Measurements from ENCODE around the gene RGS17.

The RGS17 gene

DNA sequence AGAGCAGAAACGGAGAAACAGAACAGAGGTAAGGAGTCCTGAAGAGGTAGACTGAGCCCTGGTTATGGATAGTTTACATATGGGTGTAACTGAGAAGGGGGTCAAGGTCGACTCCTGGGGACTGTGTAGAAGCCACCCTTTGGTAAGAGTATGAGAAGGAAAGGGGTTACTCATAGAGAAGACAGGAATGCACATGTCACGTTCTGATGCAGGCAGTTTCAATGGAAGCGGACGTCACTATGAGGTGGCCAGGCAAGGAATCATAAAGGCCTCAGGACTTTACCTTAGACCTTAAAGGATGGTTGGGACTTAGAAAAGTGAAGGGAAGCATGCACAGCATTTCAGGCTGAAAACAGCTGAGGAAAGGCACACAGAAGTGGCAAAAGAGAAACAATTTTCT, 25.1 kb downstream of the RGS17 start:
- TF ChIP-seq, protein P1, sequence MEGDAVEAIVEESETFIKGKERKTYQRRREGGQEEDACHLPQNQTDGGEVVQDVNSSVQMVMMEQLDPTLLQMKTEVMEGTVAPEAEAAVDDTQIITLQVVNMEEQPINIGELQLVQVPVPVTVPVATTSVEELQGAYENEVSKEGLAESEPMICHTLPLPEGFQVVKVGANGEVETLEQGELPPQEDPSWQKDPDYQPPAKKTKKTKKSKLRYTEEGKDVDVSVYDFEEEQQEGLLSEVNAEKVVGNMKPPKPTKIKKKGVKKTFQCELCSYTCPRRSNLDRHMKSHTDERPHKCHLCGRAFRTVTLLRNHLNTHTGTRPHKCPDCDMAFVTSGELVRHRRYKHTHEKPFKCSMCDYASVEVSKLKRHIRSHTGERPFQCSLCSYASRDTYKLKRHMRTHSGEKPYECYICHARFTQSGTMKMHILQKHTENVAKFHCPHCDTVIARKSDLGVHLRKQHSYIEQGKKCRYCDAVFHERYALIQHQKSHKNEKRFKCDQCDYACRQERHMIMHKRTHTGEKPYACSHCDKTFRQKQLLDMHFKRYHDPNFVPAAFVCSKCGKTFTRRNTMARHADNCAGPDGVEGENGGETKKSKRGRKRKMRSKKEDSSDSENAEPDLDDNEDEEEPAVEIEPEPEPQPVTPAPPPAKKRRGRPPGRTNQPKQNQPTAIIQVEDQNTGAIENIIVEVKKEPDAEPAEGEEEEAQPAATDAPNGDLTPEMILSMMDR (IDR thresholded peaks at IDR 0.05; ENCODE audit: borderline replicate concordance, insufficient read depth, low read depth, low read length), result no peak
- H3K4me3 ChIP-seq (ENCODE audit: low read depth, low read length), result no peak overlapping the region

DNA sequence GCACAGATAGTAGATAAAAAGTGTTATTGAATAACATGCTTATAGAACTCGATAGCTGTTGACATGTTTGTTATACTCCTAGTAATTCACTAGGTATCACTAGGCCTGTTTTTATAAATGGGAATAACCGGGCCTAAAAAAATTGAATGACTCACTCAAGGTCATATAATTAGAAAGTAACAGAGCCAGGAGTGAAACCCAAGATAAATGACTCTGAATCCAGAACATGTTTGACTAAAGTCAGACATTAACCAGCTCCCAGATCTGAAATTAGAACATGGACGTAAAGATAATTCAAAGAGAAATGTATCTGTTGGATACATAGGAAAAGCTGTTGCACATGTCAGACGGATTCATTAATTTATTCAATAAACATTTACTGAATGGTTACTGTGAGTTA, 26.9 kb downstream of the RGS17 start:
- H3K4me3 ChIP-seq (ENCODE audit: low read depth, low read length), result no peak overlapping the region
- TF ChIP-seq, protein P1 (IDR thresholded peaks at IDR 0.05; ENCODE audit: borderline replicate concordance, insufficient read depth, low read depth, low read length), result no peak

DNA sequence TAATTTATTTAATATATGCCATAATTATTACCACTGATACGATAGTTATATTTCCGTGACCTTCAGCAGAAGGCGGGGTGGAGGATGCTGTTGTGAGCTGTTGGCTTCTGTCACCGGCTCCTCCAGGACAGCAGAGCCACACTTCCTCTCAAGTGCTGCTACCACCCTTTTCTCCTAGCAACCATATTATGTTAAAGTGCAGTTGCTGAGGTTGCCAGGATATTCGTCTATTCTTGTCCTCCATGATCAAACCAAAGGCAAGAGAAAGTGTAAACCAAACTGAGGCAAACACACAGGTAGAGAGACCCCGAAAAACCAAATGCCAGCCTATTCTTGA, 27.8 kb downstream of the RGS17 start:
- TF ChIP-seq, protein P1 (IDR thresholded peaks at IDR 0.05; ENCODE audit: borderline replicate concordance, insufficient read depth, low read depth, low read length), result no peak
- H3K4me3 ChIP-seq (ENCODE audit: low read depth, low read length), result no peak overlapping the region

DNA sequence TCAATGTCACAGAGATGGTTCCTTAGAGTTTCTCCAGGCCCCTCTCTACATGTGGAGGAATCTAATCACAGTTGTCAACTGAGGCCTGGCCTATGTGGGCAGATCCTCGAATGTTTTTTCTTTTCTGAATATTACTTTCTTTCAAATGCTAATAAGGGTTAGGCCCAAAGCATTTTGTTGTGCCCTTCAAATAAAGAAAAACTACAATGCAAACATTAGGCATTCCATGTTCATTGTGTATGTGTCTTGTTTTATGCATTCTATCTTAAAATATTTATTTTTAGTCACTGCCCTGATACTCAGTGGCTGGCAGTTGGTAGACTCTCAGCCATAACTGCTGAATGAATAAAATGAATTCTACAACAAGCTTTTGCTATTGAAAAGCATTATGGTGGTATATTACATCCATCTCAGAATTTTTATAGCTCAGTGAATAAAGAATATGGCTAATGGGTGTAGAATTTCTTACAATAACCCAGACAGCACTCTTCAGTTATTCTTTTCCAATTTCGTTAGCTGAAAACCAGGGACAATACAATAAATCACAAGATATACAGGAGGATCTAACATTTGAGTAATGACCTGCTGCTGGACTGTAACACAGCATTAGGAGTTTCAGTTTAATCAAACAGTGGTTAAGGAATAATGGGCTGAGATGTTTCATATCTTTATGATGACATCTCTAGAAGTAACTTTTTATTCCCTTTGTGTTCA, 28.3 kb downstream of the RGS17 start:
- TF ChIP-seq, protein P1 (IDR thresholded peaks at IDR 0.05; ENCODE audit: borderline replicate concordance, insufficient read depth, low read depth, low read length), result no peak
- H3K4me3 ChIP-seq (ENCODE audit: low read depth, low read length), result no peak overlapping the region

DNA sequence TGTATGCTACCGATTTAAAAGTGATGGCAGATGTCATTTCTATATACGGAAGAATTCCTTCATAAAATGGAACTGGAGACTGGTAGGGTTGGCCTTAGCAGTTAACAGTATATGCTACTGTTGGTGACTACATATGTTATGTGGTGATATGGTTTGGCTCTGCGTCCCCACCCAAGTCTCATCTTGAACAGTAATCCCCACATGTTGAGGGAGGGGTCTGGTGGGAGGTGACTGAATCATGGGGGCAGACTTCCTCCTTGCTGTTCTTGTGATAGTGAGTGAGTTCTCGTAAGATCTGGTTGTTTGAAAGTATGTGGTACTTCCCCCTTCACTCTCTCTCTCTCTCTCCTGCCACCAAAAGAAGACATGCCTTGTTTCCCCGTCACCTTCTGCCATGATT, 29.6 kb downstream of the RGS17 start:
- TF ChIP-seq, protein P1 (IDR thresholded peaks at IDR 0.05; ENCODE audit: borderline replicate concordance, insufficient read depth, low read depth, low read length), result no peak

DNA sequence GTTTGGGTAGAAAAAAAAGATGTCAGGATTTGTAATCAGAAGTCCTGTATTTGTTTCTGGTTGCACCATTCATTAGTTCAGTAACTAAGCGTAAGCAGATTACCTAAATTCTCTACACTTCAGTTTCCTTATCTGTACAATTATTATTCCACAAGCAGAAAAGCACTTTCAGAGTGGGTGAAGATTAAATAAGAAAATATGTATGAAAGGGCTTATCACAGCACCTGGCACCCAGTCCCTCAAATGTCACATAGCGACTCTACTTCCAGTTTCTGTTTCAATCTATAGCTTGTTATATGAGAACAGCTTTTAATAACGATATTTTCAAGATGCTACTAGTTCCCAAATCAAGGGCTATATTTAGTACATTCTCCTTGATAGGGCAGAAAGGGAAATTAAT, 31.4 kb downstream of the RGS17 start:
- H3K4me3 ChIP-seq (ENCODE audit: low read depth, low read length), result no peak overlapping the region
- TF ChIP-seq, protein P1 (IDR thresholded peaks at IDR 0.05; ENCODE audit: borderline replicate concordance, insufficient read depth, low read depth, low read length), result no peak

More for the DNA sequence above, 29.6 kb downstream of the RGS17 start:
- H3K4me3 ChIP-seq (ENCODE audit: low read depth, low read length), result no peak overlapping the region

DNA sequence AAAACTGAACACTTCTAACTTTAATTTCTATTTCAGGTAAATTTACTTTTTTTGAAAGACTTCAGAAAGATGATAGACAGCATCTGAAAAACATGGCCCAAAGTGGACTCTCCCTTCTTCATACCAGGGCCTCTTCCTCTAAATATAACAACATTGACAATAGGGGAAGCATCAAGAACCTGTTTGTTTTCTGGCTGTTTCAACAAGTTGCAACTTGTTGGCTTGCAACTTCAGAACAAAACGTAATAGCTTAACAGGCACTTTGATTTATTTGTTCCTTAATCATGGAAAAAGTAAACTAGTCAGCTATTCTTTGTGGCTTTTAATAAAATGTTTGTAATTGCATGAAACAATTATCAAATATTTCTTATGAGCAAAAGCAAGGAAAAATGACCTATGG, 34.3 kb downstream of the RGS17 start:
- TF ChIP-seq, protein P1 (IDR thresholded peaks at IDR 0.05; ENCODE audit: borderline replicate concordance, insufficient read depth, low read depth, low read length), result no peak
- H3K4me3 ChIP-seq (ENCODE audit: low read depth, low read length), result no peak overlapping the region

Measured in GM12875 (cell line).